Measurements from ENCODE around the gene CAB39. TPM values are rescaled to one million over a fixed set of nuclear protein-coding genes. Genes with fewer than 3 reads are reported as not detected.
A peak's percentile ranks its signal among the peaks of the same experiment; 100 is the strongest.

CAB39 gene
- polyA plus RNA-seq, 3 donors: 33.1 to 53.8 (median 38.3) TPM

- peaks cover 0 to 18% of the 10 kb centered on the region in 2 donors for H3K27me3 ChIP-seq (ENCODE audit: control insufficient read depth in 2 of 2, insufficient read depth in 2 of 2, low read length in 2 of 2)
- peaks cover 40 to 46% of the 10 kb centered on the region in 2 donors for H3K4me1 ChIP-seq (ENCODE audit: control insufficient read depth in 1 of 2, insufficient read depth in 2 of 2, low read length in 2 of 2)
- no peaks in the 10 kb centered on the region for H3K36me3 ChIP-seq (replicated peaks in 1 of 2; ENCODE audit: control insufficient read depth in 1 of 2, insufficient read depth in 2 of 2, low read length in 2 of 2)
- H3K27ac ChIP-seq (ENCODE audit: low read depth in 1 of 2, low read length in 2 of 2): no peak overlapping the region
- Mint-ChIP-seq H3K27ac (no peak overlapping the region), H3K27me3 (ENCODE audit: low read depth in 3 of 3) (peaks cover 22 to 30% (median 23%) of the 10 kb centered on the region in 3 donors), H3K9me3 (peaks cover 0 to 3% (median 0%) of the 10 kb centered on the region in 7 donors), H3K4me1 (peaks cover 52% of the 10 kb centered on the region), H3K4me3 (peak overlapping the region; percentile 49 to 72), H3K36me3 (peaks cover 0 to 3% of the 10 kb centered on the region in 2 donors)
- H3K9me3 ChIP-seq (replicated peaks in 1 of 2; ENCODE audit: control insufficient read depth in 1 of 2, insufficient read depth in 1 of 2, low read length in 2 of 2): no peaks in the 10 kb centered on the region
- intact Hi-C loops (cut with micrococcal nuclease): no loop called here
- DNase-seq: no peak
- peak overlapping the region; percentile 24 for H3K4me2 ChIP-seq (replicated peaks; ENCODE audit: extremely low read depth, low read length, poor library complexity, severe bottlenecking)
- WGBS (ENCODE audit: insufficient coverage): 22% methylated on average over 11 of the region's 11 CpGs
- no peaks in the 10 kb centered on the region for H3K79me2 ChIP-seq (ENCODE audit: insufficient read depth, low read length)
- TF ChIP-seq CTCF (IDR thresholded peaks at IDR 0.05): no peak
- H4K20me1 ChIP-seq (ENCODE audit: insufficient read depth, low read length): no peaks in the 10 kb centered on the region
- peak overlapping the region; percentile 41 for H2AFZ ChIP-seq (ENCODE audit: insufficient read depth, low read depth, low read length, poor library complexity, severe bottlenecking)
- no peak overlapping the region for H3K4me3 ChIP-seq (replicated peaks in 1 of 3; ENCODE audit: low read depth in 2 of 3, low read length in 3 of 3)
- no peak overlapping the region for H3K9ac ChIP-seq (ENCODE audit: insufficient read depth, low read length, poor library complexity, severe bottlenecking)
These were observed 157.4 kb downstream of the CAB39 start for GRCh38 chr2:230869914-230870543.

Small RNA genes lying within 50 kb of the gene (small RNA-seq; reads per million reads assigned to genes)
- gene BANF1P3 (ENCODE audit: insufficient read length, low read depth) (not detected), gene RNU6-268P (ENCODE audit: insufficient read length, low read depth) (not detected)

Other genes with a start within 250 kb of the CAB39 start
- gene ITM2C, start 152.1 kb downstream of the CAB39 start, polyA plus RNA-seq: 1 to 10 TPM; 1.4 to 3.2 (median 2.9) TPM
- under 1 TPM in 2 of 3 donors, not detected in 1; 0.11 to 0.12 TPM for gene GPR55, start 212.4 kb downstream of the CAB39 start, polyA plus RNA-seq